ENCODE measurements around the gene FGF21. TPM values are rescaled to one million over a fixed set of nuclear protein-coding genes. Genes with fewer than 3 reads are reported as not detected.

FGF21 gene
- polyA plus RNA-seq, 1 of the 3 experiments (the other 2 are of a cell fraction), result not detected

- Histone ChIP-seq H3K9me2 (no peaks in the 10 kb centered on the region), H4K20me1 (ENCODE audit: insufficient read depth) (no peaks in the 10 kb centered on the region), H3K4me3 (ENCODE audit: low read depth in 2 of 2, low read length in 1 of 2) (no peak overlapping the region), H3F3A (replicated peaks; ENCODE audit: insufficient read depth) (peaks cover 5% of the 10 kb centered on the region), H2AFZ (ENCODE audit: low read depth) (peak overlapping the region; percentile 10; the same call in 1 of the 2 replicates), H3K4me1 (ENCODE audit: control insufficient read depth in 1 of 2, insufficient read depth in 2 of 2, low read depth in 1 of 2, low read length in 1 of 2) (peaks cover 5% of the 10 kb centered on the region in 2 experiments; a peak in 1 of 4 replicates), H3K9me3 (no peaks in the 10 kb centered on the region), H3K27me3 (ENCODE audit: insufficient read depth) (no peaks in the 10 kb centered on the region), H3K27ac (ENCODE audit: low read depth in 2 of 2, low read length in 1 of 2) (peak overlapping the region; percentile 12 to 56; a peak in 3 of 4 replicates), H3K79me2 (ENCODE audit: insufficient read depth) (no peaks in the 10 kb centered on the region), H3K4me2 (no peak overlapping the region), H3K36me3 (replicated peaks in 1 of 2; ENCODE audit: control insufficient read depth in 1 of 2, insufficient read depth in 2 of 2, low read length in 1 of 2) (no peaks in the 10 kb centered on the region), H3K9ac (no peak overlapping the region)
- TF ChIP-seq GABPA (IDR thresholded peaks at IDR 0.05; ENCODE audit: low read depth) (no peak), MXI1 (IDR thresholded peaks at IDR 0.05; ENCODE audit: low read depth, low read length) (peak; percentile 10; the same call in 1 of the 2 replicates), JUND (IDR thresholded peaks at IDR 0.05) (no peak), POLR2AphosphoS5 (IDR thresholded peaks at IDR 0.05; ENCODE audit: low read depth, low read length) (no peak), USF1 (IDR thresholded peaks at IDR 0.05; ENCODE audit: borderline replicate concordance, low read depth) (no peak), EZH2phosphoT487 (IDR thresholded peaks at IDR 0.05; ENCODE audit: borderline replicate concordance, low read depth) (no peak), PBX3 (IDR thresholded peaks at IDR 0.05) (no peak; the same call in 1 of the 2 replicates), REST (IDR thresholded peaks at IDR 0.05; ENCODE audit: low read depth, low read length) (no peak)
- DNase-seq, result no peak
- WGBS (ENCODE audit: low lambda C conversion rate), result 65% methylated on average over 2 of the region's 2 CpGs
- ChIA-PET POLR2A (interaction anchor here (0.6 to 1.6 kb wide), 9 partner anchors 11 to 177 kb away, joined by 3 to 10 read pairs (median 4); partner anchors contain the start of genes BCAT2, RPL18 and SPHK2), CTCF (interaction anchor here (0.7 to 20.7 kb wide), 23 partner anchors 8 to 263 kb away, joined by 3 to 457 read pairs (median 6); partner anchors contain the start of genes CA11, FTL, HSD17B14 and IZUMO1)
Measured at GRCh38 chr19:48795685-48796070, 40.4 kb downstream of the FGF21 start.

- TF ChIP-seq FOXJ3 (CRISPR knock-in tag; IDR thresholded peaks at IDR 0.05), result no peak
- no peak for TF ChIP-seq USF1 (IDR thresholded peaks at IDR 0.05; ENCODE audit: borderline replicate concordance, low read depth)
- no peak for TF ChIP-seq FOXM1 (IDR thresholded peaks at IDR 0.05; ENCODE audit: low read depth)
- TF ChIP-seq RCOR1 (IDR thresholded peaks at IDR 0.05; ENCODE audit: low read length), result no peak
- TF ChIP-seq NFIC (IDR thresholded peaks at IDR 0.05; ENCODE audit: borderline replicate concordance), result no peak
- TF ChIP-seq TCF12 (IDR thresholded peaks at IDR 0.05), result no peak
- Histone ChIP-seq H3K79me2 (ENCODE audit: insufficient read depth) (no peaks in the 10 kb centered on the region), H3K4me2 (no peak overlapping the region), H3K27ac (ENCODE audit: low read depth in 2 of 2, low read length in 1 of 2) (no peak overlapping the region; a peak in 1 of 4 replicates), H3K9me2 (no peaks in the 10 kb centered on the region), H3K27me3 (ENCODE audit: insufficient read depth) (no peaks in the 10 kb centered on the region), H3K9me3 (no peaks in the 10 kb centered on the region), H3K36me3 (replicated peaks in 1 of 2; ENCODE audit: control insufficient read depth in 1 of 2, insufficient read depth in 2 of 2, low read length in 1 of 2) (no peaks in the 10 kb centered on the region), H2AFZ (ENCODE audit: low read depth) (no peak overlapping the region), H3K4me1 (ENCODE audit: control insufficient read depth in 1 of 2, insufficient read depth in 2 of 2, low read depth in 1 of 2, low read length in 1 of 2) (peaks cover 5% of the 10 kb centered on the region in 2 experiments; a peak in 1 of 4 replicates), H3K4me3 (ENCODE audit: low read depth in 2 of 2, low read length in 1 of 2) (no peak overlapping the region), H3F3A (replicated peaks; ENCODE audit: insufficient read depth) (peaks cover 5% of the 10 kb centered on the region), H3K9ac (no peak overlapping the region), H4K20me1 (ENCODE audit: insufficient read depth) (no peaks in the 10 kb centered on the region)
- peak; percentile 21 for DNase-seq
- CTCF ChIA-PET, result interaction anchor here (1.1 to 20.7 kb wide), 10 partner anchors 9 to 174 kb away, joined by 3 to 457 read pairs (median 22); partner anchors contain the start of genes CA11 and HSD17B14
- POLR2A ChIA-PET, result interaction anchor here (0.6 to 1.6 kb wide), 2 partner anchors 71 to 150 kb away, joined by 3 read pairs; no protein-coding TSS in a partner anchor
- WGBS (ENCODE audit: low lambda C conversion rate), result 88% methylated on average over 17 of the region's 20 CpGs
Measured at GRCh38 chr19:48796298-48797083, 41.2 kb downstream of the FGF21 start.

Measured in SK-N-SH (cell line).